Gastroesophageal sphincter (tissue), 3 donors: ENCODE results near the gene RGS21.

Experiments used
- EP300 ChIP-seq: sonication (generic); formaldehyde crosslinking; IDR thresholded peaks from one replicate; pipeline ENCODE4 v1.6.1; 2017; ENCODE audit warnings: antibody characterized with exemption, mild to moderate bottlenecking
- POLR2AphosphoS5 ChIP-seq: sonication (generic); formaldehyde crosslinking; IDR thresholded peaks from one replicate; pipeline ENCODE4 v1.6.1; 2017; ENCODE audit warnings: antibody characterized with exemption
- TF ChIP-seq, protein P1 (sequence below), 4 experiments: fragments of 200-600 bp in 2 of 4; fragments of 450-650 bp in 2 of 4; sonication (generic) in 1 of 4; IDR thresholded peaks; one replicate each; pipeline ENCODE4 v1.5.1; 2017 to 2019; ENCODE audit warnings: antibody characterized with exemption in 4 of 4, mild to moderate bottlenecking in 2 of 4, moderate library complexity in 2 of 4

DNA sequence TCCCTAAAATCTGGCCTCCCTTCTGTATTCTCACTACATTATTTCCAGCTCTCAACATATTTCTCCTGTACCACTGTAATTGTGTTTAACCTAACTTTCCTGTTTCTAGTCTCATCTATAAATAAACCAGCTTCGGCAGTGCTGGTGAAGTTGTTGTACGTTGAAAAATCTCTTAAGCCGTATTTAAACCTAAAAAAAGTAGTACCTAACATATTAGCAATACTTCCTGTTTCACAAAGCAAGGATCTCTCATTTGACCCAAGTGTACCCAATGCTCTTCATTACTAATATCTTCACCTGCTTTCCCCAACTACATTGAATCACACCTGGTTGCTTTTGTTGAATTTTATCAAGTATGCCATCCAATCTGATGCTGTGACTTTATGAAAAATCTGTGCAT is 42.2 kb upstream of the RGS21 start:
- TF ChIP-seq, protein P1, sequence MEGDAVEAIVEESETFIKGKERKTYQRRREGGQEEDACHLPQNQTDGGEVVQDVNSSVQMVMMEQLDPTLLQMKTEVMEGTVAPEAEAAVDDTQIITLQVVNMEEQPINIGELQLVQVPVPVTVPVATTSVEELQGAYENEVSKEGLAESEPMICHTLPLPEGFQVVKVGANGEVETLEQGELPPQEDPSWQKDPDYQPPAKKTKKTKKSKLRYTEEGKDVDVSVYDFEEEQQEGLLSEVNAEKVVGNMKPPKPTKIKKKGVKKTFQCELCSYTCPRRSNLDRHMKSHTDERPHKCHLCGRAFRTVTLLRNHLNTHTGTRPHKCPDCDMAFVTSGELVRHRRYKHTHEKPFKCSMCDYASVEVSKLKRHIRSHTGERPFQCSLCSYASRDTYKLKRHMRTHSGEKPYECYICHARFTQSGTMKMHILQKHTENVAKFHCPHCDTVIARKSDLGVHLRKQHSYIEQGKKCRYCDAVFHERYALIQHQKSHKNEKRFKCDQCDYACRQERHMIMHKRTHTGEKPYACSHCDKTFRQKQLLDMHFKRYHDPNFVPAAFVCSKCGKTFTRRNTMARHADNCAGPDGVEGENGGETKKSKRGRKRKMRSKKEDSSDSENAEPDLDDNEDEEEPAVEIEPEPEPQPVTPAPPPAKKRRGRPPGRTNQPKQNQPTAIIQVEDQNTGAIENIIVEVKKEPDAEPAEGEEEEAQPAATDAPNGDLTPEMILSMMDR (IDR thresholded peaks at IDR 0.05), result no peak
- TF ChIP-seq POLR2AphosphoS5 (no peak), EP300 (no peak)
